ENCODE results near the gene CYP4A22.

CYP4A22 gene

GRCh38 chr1:47181095-47181954, 44.1 kb downstream of the CYP4A22 start:
- POLR2A ChIA-PET, result no interaction called here
- Histone ChIP-seq H3K4me3 (ENCODE audit: low read depth, low read length) (no peak overlapping the region), H3K9me3 (ENCODE audit: control insufficient read depth, insufficient read depth, low read depth, low read length) (no peaks in the 10 kb centered on the region), H3K4me1 (ENCODE audit: control insufficient read depth, insufficient read depth, low read length) (no peaks in the 10 kb centered on the region), H3K36me3 (ENCODE audit: control insufficient read depth in 2 of 2, insufficient read depth in 1 of 2, low read length in 2 of 2) (no peaks in the 10 kb centered on the region), H3K27ac (ENCODE audit: extremely low read depth, low read depth, low read length) (no peak overlapping the region)
- CTCF ChIA-PET, result interaction anchor here (0.5 to 4.4 kb wide), 4 partner anchors 12 to 544 kb away, joined by 3 to 78 read pairs (median 4); partner anchors contain the start of gene PDZK1IP1
- TF ChIP-seq ZNF391 (tag by site-specific recombination; IDR thresholded peaks at IDR 0.05; ENCODE audit: borderline replicate concordance, low read depth) (no peak), ZFP41 (tag by site-specific recombination; IDR thresholded peaks at IDR 0.05; ENCODE audit: borderline replicate concordance) (no peak), PBX3 (CRISPR knock-in tag; IDR thresholded peaks at IDR 0.05) (no peak), ZNF785 (tag by site-specific recombination; IDR thresholded peaks at IDR 0.05) (no peak), ZNF768 (tag by site-specific recombination; IDR thresholded peaks at IDR 0.05) (no peak), SETDB1 (IDR thresholded peaks at IDR 0.05; ENCODE audit: insufficient read length, low read length) (no peak), OSR2 (tag by site-specific recombination; IDR thresholded peaks at IDR 0.05) (no peak), BCL11B (tag by site-specific recombination; IDR thresholded peaks at IDR 0.05; ENCODE audit: low read depth) (no peak), ZNF169 (tag by site-specific recombination; IDR thresholded peaks at IDR 0.05) (no peak), ZEB2 (tag by site-specific recombination; IDR thresholded peaks at IDR 0.05) (no peak), ZNF792 (tag by site-specific recombination; IDR thresholded peaks at IDR 0.05) (no peak), ZNF660 (tag by site-specific recombination; IDR thresholded peaks at IDR 0.05) (no peak), ZNF394 (tag by site-specific recombination; IDR thresholded peaks at IDR 0.05; ENCODE audit: borderline replicate concordance) (no peak), ZNF132 (tag by site-specific recombination; IDR thresholded peaks at IDR 0.05; ENCODE audit: borderline replicate concordance) (no peak), HOXA7 (CRISPR knock-in tag; IDR thresholded peaks at IDR 0.05; ENCODE audit: borderline replicate concordance) (no peak), ZNF645 (tag by site-specific recombination; IDR thresholded peaks at IDR 0.05) (no peak), ZNF426 (tag by site-specific recombination; IDR thresholded peaks at IDR 0.05) (no peak), KLF10 (tag by site-specific recombination; IDR thresholded peaks at IDR 0.05) (no peak)

GRCh38 chr1:47181955-47182675, 44.9 kb downstream of the CYP4A22 start:
- Histone ChIP-seq H3K4me1 (ENCODE audit: control insufficient read depth, insufficient read depth, low read length) (no peaks in the 10 kb centered on the region), H3K27ac (ENCODE audit: extremely low read depth, low read depth, low read length) (no peak overlapping the region), H3K36me3 (ENCODE audit: control insufficient read depth in 2 of 2, insufficient read depth in 1 of 2, low read length in 2 of 2) (no peaks in the 10 kb centered on the region), H3K4me3 (ENCODE audit: low read depth, low read length) (no peak overlapping the region), H3K9me3 (ENCODE audit: control insufficient read depth, insufficient read depth, low read depth, low read length) (no peaks in the 10 kb centered on the region)
- ChIA-PET POLR2A (no interaction called here), CTCF (interaction anchor here (0.6 to 4.4 kb wide), 3 partner anchors 11 to 250 kb away, joined by 3 to 78 read pairs (median 10); partner anchors contain the start of gene PDZK1IP1)
- TF ChIP-seq REST (tag by site-specific recombination; IDR thresholded peaks at IDR 0.05), result peak; percentile 56; the same call in 1 of the 2 replicates
- no peak for TF ChIP-seq ZBTB20 (tag by site-specific recombination; IDR thresholded peaks at IDR 0.05)
- no peak for TF ChIP-seq ZNF121 (tag by site-specific recombination; IDR thresholded peaks at IDR 0.05)
- TF ChIP-seq KLF17 (tag by site-specific recombination; IDR thresholded peaks at IDR 0.05), result no peak
